ENCODE results near the gene TAPT1. TPM values are rescaled to one million over a fixed set of nuclear protein-coding genes. Genes with fewer than 3 reads are reported as not detected.

Gene TAPT1
- total RNA-seq, 1 experiment from 2014 or later, result 11.1 TPM

GRCh38 chr4:16157609-16158503 is 68.4 kb downstream of the TAPT1 start:
- DNase-seq, result no peak
- H2BK5ac ChIP-seq (ENCODE audit: insufficient read length, low read length), result no peak overlapping the region
- H3K79me1 ChIP-seq (ENCODE audit: insufficient read depth, low read depth, low read length, poor library complexity, severe bottlenecking), result no peaks in the 10 kb centered on the region
- no peak overlapping the region for H3T11ph ChIP-seq (ENCODE audit: low read length)
- no peak overlapping the region for H3K14ac ChIP-seq (ENCODE audit: insufficient read depth, low read length)
- no peak overlapping the region for H3K4me3 Mint-ChIP-seq
- no peaks in the 10 kb centered on the region for H3K27me3 ChIP-seq (ENCODE audit: insufficient read depth, low read length)
- no peak overlapping the region for H2BK20ac ChIP-seq (ENCODE audit: low read depth, low read length, poor library complexity, severe bottlenecking)
- no peak overlapping the region for H4K5ac ChIP-seq (ENCODE audit: insufficient read length, low read depth, low read length)
- H4K8ac ChIP-seq (replicated peaks; ENCODE audit: insufficient read length, low read depth, low read length), result no peak overlapping the region
- no peaks in the 10 kb centered on the region for H3K9me3 Mint-ChIP-seq
- H3K36me3 Mint-ChIP-seq (ENCODE audit: insufficient read depth in 1 of 3, low read depth in 3 of 3), result peaks cover 0 to 4% (median 0%) of the 10 kb centered on the region in 3 experiments; a peak in 4 of 7 replicates
- H4K20me1 ChIP-seq (ENCODE audit: control insufficient read depth, insufficient read depth, insufficient read length), result no peaks in the 10 kb centered on the region
- no peak overlapping the region for H3K18ac ChIP-seq (ENCODE audit: insufficient read length, low read depth, low read length)
- H2BK12ac ChIP-seq (ENCODE audit: insufficient read length, low read depth, low read length), result no peak overlapping the region
- no peaks in the 10 kb centered on the region; the same call in 1 of the 2 replicates for H3K27me3 Mint-ChIP-seq (ENCODE audit: low read depth)
- no peaks in the 10 kb centered on the region for H3K23me2 ChIP-seq (ENCODE audit: insufficient read length, low read depth, low read length, poor library complexity, severe bottlenecking)
- H3K9me3 ChIP-seq (ENCODE audit: control insufficient read depth, low read depth, low read length), result no peaks in the 10 kb centered on the region
- H3K79me2 ChIP-seq (ENCODE audit: insufficient read depth, low read length), result no peaks in the 10 kb centered on the region
- peaks cover 11 to 20% of the 10 kb centered on the region in 2 experiments for H3K4me1 Mint-ChIP-seq
- no peak overlapping the region for H2BK15ac ChIP-seq (ENCODE audit: low read depth, low read length)
- no peak overlapping the region for H2BK120ac ChIP-seq (ENCODE audit: low read depth, low read length, poor library complexity, severe bottlenecking)
- WGBS (ENCODE audit: extremely low coverage, insufficient read length, low lambda C conversion rate), result no CpG with 5 or more reads among the region's 14 CpGs
- H4K91ac ChIP-seq (ENCODE audit: insufficient read length, low read depth, low read length), result no peak overlapping the region
- H3K27ac Mint-ChIP-seq, result peak overlapping the region in 1 of 3 experiments; percentile 87; a peak in 2 of 7 replicates
- no peak overlapping the region for H3K4me2 ChIP-seq (ENCODE audit: insufficient read depth, insufficient read length, low read length)
- no peak overlapping the region for H2AFZ ChIP-seq (ENCODE audit: low read length)
- H3K4ac ChIP-seq (ENCODE audit: low read depth, low read length), result no peak overlapping the region
- H2AK5ac ChIP-seq (ENCODE audit: insufficient read length, low read length), result no peak overlapping the region
- H3K9ac ChIP-seq (ENCODE audit: extremely low read depth, insufficient read length, low read length), result no peak overlapping the region
- TF ChIP-seq CTCF (conservative IDR thresholded peaks at IDR 0.05), result no peak
- H3K23ac ChIP-seq (ENCODE audit: insufficient read length, low read depth, low read length), result no peak overlapping the region
- H3K27ac ChIP-seq (ENCODE audit: insufficient read length, low read depth, low read length), result no peak overlapping the region
- no peaks in the 10 kb centered on the region for H3K4me1 ChIP-seq (ENCODE audit: insufficient read depth, low read length)
- H3K56ac ChIP-seq (ENCODE audit: insufficient read length, low read depth, low read length), result no peak overlapping the region
